HEK293T (cell line): Measurements from ENCODE around the gene STK16.

ENCODE experiments used
- BHLHE40 ChIP-seq: fragments of 450-650 bp; IDR thresholded peaks from 2 replicates; pipeline ENCODE4 v1.6.1; 2016; ENCODE audit warnings: mild to moderate bottlenecking, moderate library complexity, borderline replicate concordance
- CTBP1 ChIP-seq: fragments of 450-650 bp; IDR thresholded peaks from 2 replicates; pipeline ENCODE4 v1.6.1; 2016; ENCODE audit warnings: borderline replicate concordance
- FOXK2 ChIP-seq: fragments of 450-650 bp; IDR thresholded peaks from 2 replicates; pipeline ENCODE4 v1.6.1; 2016; ENCODE audit warnings: mild to moderate bottlenecking
- FOXM1 ChIP-seq: fragments of 450-650 bp; IDR thresholded peaks from 2 replicates; pipeline ENCODE4 v1.6.1; 2017; ENCODE audit warnings: mild to moderate bottlenecking, borderline replicate concordance
- HDGF ChIP-seq: fragments of 450-650 bp; IDR thresholded peaks from 2 replicates; pipeline ENCODE4 v1.6.1; 2017; ENCODE audit warnings: antibody characterized with exemption, borderline replicate concordance
- LEF1 ChIP-seq: fragments of 450-650 bp; IDR thresholded peaks from 2 replicates; pipeline ENCODE4 v1.6.1; 2017; ENCODE audit warnings: mild to moderate bottlenecking, borderline replicate concordance
- NFRKB ChIP-seq: fragments of 450-650 bp; IDR thresholded peaks from 2 replicates; pipeline ENCODE4 v1.6.1; 2016; ENCODE audit warnings: mild to moderate bottlenecking, moderate library complexity
- SP1 ChIP-seq: fragments of 450-650 bp; IDR thresholded peaks from 2 replicates; pipeline ENCODE4 v1.6.1; 2017
- TARDBP ChIP-seq: fragments of 450-650 bp; IDR thresholded peaks from 2 replicates; pipeline ENCODE4 v1.6.1; 2016
- ZNF384 ChIP-seq: fragments of 450-650 bp; IDR thresholded peaks from 2 replicates; pipeline ENCODE4 v1.6.1; 2016
- TF ChIP-seq, protein P1 (sequence below): fragments of 450-650 bp; IDR thresholded peaks from 2 replicates; pipeline ENCODE4 v1.6.1; 2016

DNA sequence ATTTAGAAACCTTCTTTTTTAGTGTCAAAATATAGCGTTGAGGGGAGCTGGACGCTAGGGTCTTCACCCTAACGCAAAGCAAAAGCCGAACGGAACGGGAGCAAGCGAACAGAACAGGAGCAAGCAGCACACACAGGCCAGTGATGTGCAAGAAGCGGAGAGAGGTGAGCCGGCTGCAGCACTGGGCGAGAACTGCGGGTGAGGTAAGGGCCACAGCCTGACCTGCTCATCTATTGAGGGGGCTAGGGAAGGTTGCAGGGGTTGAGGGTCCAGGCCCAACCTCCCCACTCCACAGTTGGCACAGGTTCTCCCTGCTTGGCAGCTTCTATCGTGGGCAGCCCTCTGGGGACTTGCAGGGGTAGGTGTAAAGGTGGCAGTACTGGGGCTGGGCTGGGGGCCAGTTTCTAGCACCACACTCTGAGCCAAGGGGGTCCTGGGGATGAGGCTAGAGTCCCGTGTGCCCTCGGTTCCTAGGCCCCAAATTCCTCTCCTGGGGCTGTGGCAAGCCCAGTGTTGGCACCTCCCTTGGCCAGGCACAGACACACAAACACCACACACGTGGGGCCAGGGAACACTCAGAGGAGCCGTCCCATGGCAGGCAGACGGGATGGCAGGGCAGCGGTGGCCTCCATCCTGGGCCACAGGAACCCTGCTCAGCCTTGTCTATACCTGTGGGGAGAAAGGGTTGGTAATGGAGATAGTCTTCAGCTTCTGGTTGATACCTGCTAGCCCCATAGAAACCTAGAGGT, 25.3 kb upstream of the STK16 start:
- TF ChIP-seq, protein P1, sequence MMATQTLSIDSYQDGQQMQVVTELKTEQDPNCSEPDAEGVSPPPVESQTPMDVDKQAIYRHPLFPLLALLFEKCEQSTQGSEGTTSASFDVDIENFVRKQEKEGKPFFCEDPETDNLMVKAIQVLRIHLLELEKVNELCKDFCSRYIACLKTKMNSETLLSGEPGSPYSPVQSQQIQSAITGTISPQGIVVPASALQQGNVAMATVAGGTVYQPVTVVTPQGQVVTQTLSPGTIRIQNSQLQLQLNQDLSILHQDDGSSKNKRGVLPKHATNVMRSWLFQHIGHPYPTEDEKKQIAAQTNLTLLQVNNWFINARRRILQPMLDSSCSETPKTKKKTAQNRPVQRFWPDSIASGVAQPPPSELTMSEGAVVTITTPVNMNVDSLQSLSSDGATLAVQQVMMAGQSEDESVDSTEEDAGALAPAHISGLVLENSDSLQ: no peak
- TF ChIP-seq SP1: no peak
- TF ChIP-seq FOXK2: no peak
- no peak for TF ChIP-seq HDGF
- no peak for TF ChIP-seq NFRKB
- TF ChIP-seq FOXM1: no peak
- TF ChIP-seq CTBP1: no peak
- TF ChIP-seq LEF1: no peak
- no peak for TF ChIP-seq BHLHE40
- TF ChIP-seq ZNF384: no peak
- TF ChIP-seq TARDBP: no peak
